ENCODE measurements around the gene RGS12.

RGS12 gene

GRCh38 chr4:3271131-3271530 lies 21.7 kb upstream of the RGS12 start:
- DNase-seq (ENCODE audit: insufficient read length, low spot score), result no peak
- TF ChIP-seq SPI1 (IDR thresholded peaks at IDR 0.05; ENCODE audit: low read depth, low read length) (no peak), PAX5 (IDR thresholded peaks at IDR 0.05; ENCODE audit: insufficient read depth, low read length, severe bottlenecking) (no peak)
- no peak for FAIRE-seq

- DNase-seq (ENCODE audit: insufficient read length, low spot score), result no peak
- TF ChIP-seq PAX5 (IDR thresholded peaks at IDR 0.05; ENCODE audit: insufficient read depth, low read length, severe bottlenecking) (no peak), TAF1 (IDR thresholded peaks at IDR 0.05; ENCODE audit: low read depth, low read length) (no peak), POLR2AphosphoS5 (IDR thresholded peaks at IDR 0.05; ENCODE audit: low read depth, low read length) (no peak), POLR2A (IDR thresholded peaks at IDR 0.05; ENCODE audit: low read depth, low read length) (no peak), POU2F2 (IDR thresholded peaks at IDR 0.05; ENCODE audit: low read depth, low read length) (no peak), SPI1 (IDR thresholded peaks at IDR 0.05; ENCODE audit: low read depth, low read length) (no peak)
- FAIRE-seq, result no peak
Measured at GRCh38 chr4:3276986-3277385, 15.8 kb upstream of the RGS12 start.

- TF ChIP-seq POU2F2 (IDR thresholded peaks at IDR 0.05; ENCODE audit: low read depth, low read length) (no peak), POLR2AphosphoS5 (IDR thresholded peaks at IDR 0.05; ENCODE audit: low read depth, low read length) (no peak), POLR2A (IDR thresholded peaks at IDR 0.05; ENCODE audit: low read depth, low read length) (no peak), SPI1 (IDR thresholded peaks at IDR 0.05; ENCODE audit: low read depth, low read length) (no peak), PAX5 (IDR thresholded peaks at IDR 0.05; ENCODE audit: insufficient read depth, low read length, severe bottlenecking) (no peak), TAF1 (IDR thresholded peaks at IDR 0.05; ENCODE audit: low read depth, low read length) (no peak)
- no peak for DNase-seq (ENCODE audit: insufficient read length, low spot score)
- no peak for FAIRE-seq
Measured at GRCh38 chr4:3280466-3280865, 12.4 kb upstream of the RGS12 start.

- FAIRE-seq (no peak), DNase-seq (ENCODE audit: insufficient read length, low spot score) (no peak)
- TF ChIP-seq POLR2AphosphoS5 (IDR thresholded peaks at IDR 0.05; ENCODE audit: low read depth, low read length), result no peak
- no peak for TF ChIP-seq PAX5 (IDR thresholded peaks at IDR 0.05; ENCODE audit: insufficient read depth, low read length, severe bottlenecking)
- no peak for TF ChIP-seq POLR2A (IDR thresholded peaks at IDR 0.05; ENCODE audit: low read depth, low read length)
- no peak for TF ChIP-seq SPI1 (IDR thresholded peaks at IDR 0.05; ENCODE audit: low read depth, low read length)
- TF ChIP-seq TAF1 (IDR thresholded peaks at IDR 0.05; ENCODE audit: low read depth, low read length), result no peak
- TF ChIP-seq POU2F2 (IDR thresholded peaks at IDR 0.05; ENCODE audit: low read depth, low read length), result no peak
Measured at GRCh38 chr4:3283483-3283882, 9.3 kb upstream of the RGS12 start.

- TF ChIP-seq POU2F2 (IDR thresholded peaks at IDR 0.05; ENCODE audit: low read depth, low read length), result no peak
- no peak for TF ChIP-seq PAX5 (IDR thresholded peaks at IDR 0.05; ENCODE audit: insufficient read depth, low read length, severe bottlenecking)
- no peak for TF ChIP-seq POLR2AphosphoS5 (IDR thresholded peaks at IDR 0.05; ENCODE audit: low read depth, low read length)
- TF ChIP-seq SPI1 (IDR thresholded peaks at IDR 0.05; ENCODE audit: low read depth, low read length), result no peak
- TF ChIP-seq POLR2A (IDR thresholded peaks at IDR 0.05; ENCODE audit: low read depth, low read length), result no peak
- TF ChIP-seq TAF1 (IDR thresholded peaks at IDR 0.05; ENCODE audit: low read depth, low read length), result no peak
- DNase-seq (ENCODE audit: insufficient read length, low spot score) (no peak), FAIRE-seq (no peak)
Measured at GRCh38 chr4:3283916-3284315, 8.9 kb upstream of the RGS12 start.

GRCh38 chr4:3284734-3285557 lies 7.9 kb upstream of the RGS12 start:
- FAIRE-seq (no peak), DNase-seq (ENCODE audit: insufficient read length, low spot score) (no peak)
- no peak for TF ChIP-seq PAX5 (IDR thresholded peaks at IDR 0.05; ENCODE audit: insufficient read depth, low read length, severe bottlenecking)
- no peak for TF ChIP-seq POLR2A (IDR thresholded peaks at IDR 0.05; ENCODE audit: low read depth, low read length)
- no peak for TF ChIP-seq TAF1 (IDR thresholded peaks at IDR 0.05; ENCODE audit: low read depth, low read length)
- no peak for TF ChIP-seq SPI1 (IDR thresholded peaks at IDR 0.05; ENCODE audit: low read depth, low read length)

- FAIRE-seq (no peak), DNase-seq (ENCODE audit: insufficient read length, low spot score) (peak; percentile 77)
- TF ChIP-seq SPI1 (IDR thresholded peaks at IDR 0.05; ENCODE audit: low read depth, low read length) (no peak; the same call in 1 of the 2 replicates), POU2F2 (IDR thresholded peaks at IDR 0.05; ENCODE audit: low read depth, low read length) (0 out of 2 replicates have a peak, but pooled peaks have one; percentile 28)
Measured at GRCh38 chr4:3285558-3286334, 7.1 kb upstream of the RGS12 start.

- DNase-seq (ENCODE audit: insufficient read length, low spot score) (no peak), FAIRE-seq (peak; percentile 94)
- TF ChIP-seq POLR2A (IDR thresholded peaks at IDR 0.05; ENCODE audit: low read depth, low read length), result no peak
- peak; percentile 34 for TF ChIP-seq PAX5 (IDR thresholded peaks at IDR 0.05; ENCODE audit: insufficient read depth, low read length, severe bottlenecking)
- TF ChIP-seq TAF1 (IDR thresholded peaks at IDR 0.05; ENCODE audit: low read depth, low read length), result no peak
- TF ChIP-seq POU2F2 (IDR thresholded peaks at IDR 0.05; ENCODE audit: low read depth, low read length), result no peak
- TF ChIP-seq SPI1 (IDR thresholded peaks at IDR 0.05; ENCODE audit: low read depth, low read length), result peak; percentile 98; the same call in 1 of the 2 replicates
- no peak for TF ChIP-seq POLR2AphosphoS5 (IDR thresholded peaks at IDR 0.05; ENCODE audit: low read depth, low read length)
Measured at GRCh38 chr4:3286335-3287175, 6.3 kb upstream of the RGS12 start.
